GM12878 (cell line): Measurements from ENCODE around the gene KRT14. TPM values are rescaled to one million over a fixed set of nuclear protein-coding genes. Genes with fewer than 3 reads are reported as not detected.

ENCODE experiments used
- ATAC-seq: fragments of 200-7000 bp; cut with Tn5 transposase; 3 replicates; pipeline ENCODE4 v1.9.1; 2020; ENCODE audit warnings: mild to moderate bottlenecking, moderate library complexity
- BruUV-seq: library from RNA; stranded (reverse); fragments of 400-500 nt; replicated peaks from 2 replicates; lab custom pipeline; 2021; lab: Mats Ljungman, UMichigan
- CTCF ChIA-PET: fragments of 300-600 bp; sonication (Branson Sonifier 250); formaldehyde crosslinking; extraction: SDS; loops from one replicate; lab custom pipeline; 2021; ENCODE audit warnings: inconsistent platforms; lab: Yijun Ruan, JAX
- POLR2A ChIA-PET: fragments of 350-600 bp; formaldehyde crosslinking; extraction: SDS; loops from one replicate; lab custom pipeline; 2021; ENCODE audit warnings: inconsistent platforms; lab: Charles Lee
- RAD21 ChIA-PET: fragments of 300-600 bp; sonication (Branson Sonifier 250); formaldehyde crosslinking; loops from one replicate; lab custom pipeline; 2023; ENCODE audit warnings: antibody characterized with exemption; ENCODE audit not compliant: unreplicated experiment; lab: Charles Lee
- SMC1A ChIA-PET: fragments of 300-600 bp; sonication (Branson Sonifier 250); formaldehyde crosslinking; loops from one replicate; lab custom pipeline; 2023; ENCODE audit not compliant: unreplicated experiment, uncharacterized antibody; lab: Charles Lee
- DNase-seq: peaks from one replicate; pipeline ENCODE4 v3.0.0-alpha.2; 2011; ENCODE audit warnings: low read depth, low spot score
- FAIRE-seq: peaks from 3 replicates; lab custom pipeline; 2011; peaks lifted over from hg19 to GRCh38; lab: Jason Lieb, UNC
- H2AFZ ChIP-seq: 2 replicates; pipeline ENCODE4 v1.6.0; 2011; ENCODE audit warnings: low read depth, low read length, control low read depth; ENCODE audit not compliant: control insufficient read depth
- H3K27ac ChIP-seq: 2 replicates; pipeline ENCODE4 v1.5.1; 2011; ENCODE audit warnings: control low read depth; ENCODE audit not compliant: control insufficient read depth, insufficient read depth
- H3K27me3 ChIP-seq, 2 experiments: replicated peaks in 1 of 2; 2 replicates each; pipeline versions ENCODE4 v1.6.0 to v1.6.1; 2011; ENCODE audit warnings: low read length in 1 of 2; ENCODE audit not compliant: control insufficient read depth in 2 of 2, insufficient read depth in 2 of 2
- H3K36me3 ChIP-seq, 2 experiments: 2 replicates each; pipeline ENCODE4 v1.5.1; 2011; ENCODE audit warnings: low read length in 1 of 2; ENCODE audit not compliant: control insufficient read depth in 2 of 2, insufficient read depth in 2 of 2
- H3K4me1 ChIP-seq: 2 replicates; pipeline ENCODE4 v1.6.1; 2011; ENCODE audit warnings: mild to moderate bottlenecking, low read length, moderate library complexity, mixed read lengths; ENCODE audit not compliant: control insufficient read depth, insufficient read depth
- H3K4me2 ChIP-seq: 2 replicates; pipeline ENCODE4 v1.6.0; 2011; ENCODE audit warnings: control low read depth; ENCODE audit not compliant: control insufficient read depth, insufficient read depth
- H3K4me3 ChIP-seq: fragments of 200-600 bp; sonication (generic); 2 replicates; pipeline ENCODE4 v1.5.1; 2016
- H3K79me2 ChIP-seq: 2 replicates; pipeline ENCODE4 v1.6.0; 2011; ENCODE audit warnings: low read length; ENCODE audit not compliant: control insufficient read depth, insufficient read depth
- H3K9ac ChIP-seq: 2 replicates; pipeline ENCODE4 v1.8.0; 2011; ENCODE audit warnings: low read length, control low read depth, mixed read lengths; ENCODE audit not compliant: control insufficient read depth, insufficient read depth
- H3K9me3 ChIP-seq: replicated peaks from 3 replicates; pipeline ENCODE4 v1.5.1; 2011; ENCODE audit warnings: mild to moderate bottlenecking, low read length; ENCODE audit not compliant: control insufficient read depth, insufficient read depth
- H4K20me1 ChIP-seq: 2 replicates; pipeline ENCODE4 v1.6.0; 2011; ENCODE audit not compliant: control insufficient read depth, insufficient read depth
- GATAD2B ChIP-seq: fragments of 450-650 bp; conservative IDR thresholded peaks from 2 replicates; pipeline ENCODE4 v1.6.1; 2017; ENCODE audit warnings: low read depth, mild to moderate bottlenecking, moderate library complexity
- IKZF1 ChIP-seq: fragments of 450-650 bp; conservative IDR thresholded peaks from 2 replicates; pipeline ENCODE4 v1.6.1; 2017; ENCODE audit warnings: antibody characterized with exemption, mild to moderate bottlenecking
- MLLT1 ChIP-seq: fragments of 450-650 bp; IDR thresholded peaks from 2 replicates; pipeline ENCODE4 v1.6.1; 2016; ENCODE audit warnings: mild to moderate bottlenecking
- MTA2 ChIP-seq: fragments of 450-650 bp; IDR thresholded peaks from 2 replicates; pipeline ENCODE4 v1.6.1; 2016; ENCODE audit warnings: low read depth, mild to moderate bottlenecking, moderate library complexity
- NFXL1 ChIP-seq: fragments of 450-650 bp; IDR thresholded peaks from 2 replicates; pipeline ENCODE4 v1.6.1; 2017; ENCODE audit warnings: antibody characterized with exemption, mild to moderate bottlenecking, borderline replicate concordance
- NKRF ChIP-seq: fragments of 450-650 bp; conservative IDR thresholded peaks from 2 replicates; pipeline ENCODE4 v1.6.1; 2017; ENCODE audit warnings: mild to moderate bottlenecking, moderate library complexity
- POU2F2 ChIP-seq: IDR thresholded peaks from 3 replicates; pipeline ENCODE4 v1.6.1; 2011; ENCODE audit warnings: low read depth, mild to moderate bottlenecking, low read length, borderline replicate concordance
- SIN3A ChIP-seq: IDR thresholded peaks from 2 replicates; pipeline ENCODE4 v1.6.1; 2012; ENCODE audit warnings: low read depth, low read length, improper control_type of control experiment
- STAT1 ChIP-seq: fragments of 450-650 bp; conservative IDR thresholded peaks from 2 replicates; pipeline ENCODE4 v1.6.1; 2014; ENCODE audit warnings: antibody characterized with exemption, mild to moderate bottlenecking
- SUPT20H ChIP-seq: IDR thresholded peaks from 2 replicates; pipeline ENCODE4 v1.6.1; 2011; ENCODE audit warnings: low read depth, mild to moderate bottlenecking, low read length, moderate library complexity, borderline replicate concordance; ENCODE audit not compliant: control insufficient read depth
- TCF12 ChIP-seq: IDR thresholded peaks from 2 replicates; pipeline ENCODE4 v1.6.1; 2011; ENCODE audit warnings: low read depth, mild to moderate bottlenecking, low read length
- YBX1 ChIP-seq: fragments of 450-650 bp; IDR thresholded peaks from 2 replicates; pipeline ENCODE4 v1.6.1; 2016; ENCODE audit warnings: antibody characterized with exemption
- ZNF207 ChIP-seq: fragments of 450-650 bp; IDR thresholded peaks from 2 replicates; pipeline ENCODE4 v1.6.1; 2014; ENCODE audit warnings: antibody characterized with exemption, mild to moderate bottlenecking, borderline replicate concordance
- WGBS: methylation state at CpG from one replicate; pipeline ENCODE4 v1.1.6; 2016; ENCODE audit warnings: low lambda C conversion rate; ENCODE audit not compliant: insufficient replicate concordance, insufficient coverage; ENCODE audit errors: missing lambda C conversion rate; 5-methylcytosine and 5-hydroxymethylcytosine counted together
- in situ Hi-C: fragments of 300-500 bp; cut with MboI; formaldehyde crosslinking; loops from 9 replicates; pipeline ENCODE4 v1.14.3; 2018; ENCODE audit warnings: mixed read lengths
- intact Hi-C: fragments of 100-400 bp; cut with micrococcal nuclease; formaldehyde crosslinking; loops from one replicate; pipeline ENCODE4 v1.14.2; 2022; ENCODE audit not compliant: unreplicated experiment
- polyA plus RNA-seq, 11 experiments: library from polyadenylated mRNA; depleted of rRNA in 4 of 11; unstranded in 6 of 11; stranded (reverse) in 5 of 11; fragments of >200 nt; fragmentation: Nextera tagmentation in 4 of 11; fragmentation: Illumina TruSeq in 1 of 11; extraction: Ambion mirVana in 4 of 11; extraction: Trizol in 1 of 11; gene quantifications; 1 replicate in 1 of 11; 2 replicates in 10 of 11; pipeline versions ENCODE4 v1.2.1 to v1.2.3, GENCODE V29; 2011 to 2016; ENCODE audit warnings: inconsistent platforms in 2 of 11, missing spikeins in 2 of 11, low read depth in 1 of 11
- total RNA-seq, 4 experiments: library from RNA; depleted of rRNA in 3 of 4; stranded (reverse); fragments of >200 nt in 3 of 4; fragmentation: Illumina TruSeq in 1 of 4; extraction: Trizol in 1 of 4; gene quantifications; 2 replicates each; pipeline versions ENCODE4 v1.2.1 to v1.2.3, GENCODE V29; 2013 to 2021
- TF ChIP-seq, protein P1 (sequence below): fragments of 450-650 bp; IDR thresholded peaks from 2 replicates; pipeline ENCODE4 v1.6.1; 2016; ENCODE audit warnings: mild to moderate bottlenecking
- TF ChIP-seq, protein P2 (sequence below): fragments of 450-650 bp; IDR thresholded peaks from 2 replicates; pipeline ENCODE4 v1.6.1; 2018; ENCODE audit warnings: mild to moderate bottlenecking, low read depth, moderate library complexity; ENCODE audit not compliant: partially characterized antibody

Gene KRT14
- total and polyA plus RNA-seq, 10 of the 15 experiments (the other 5 are each of a cell fraction or from before 2014, with no cell fraction given) = 1.5 TPM; not detected in 9

- no peak for TF ChIP-seq MLLT1
- TF ChIP-seq MTA2 = no peak
Measured at GRCh38 chr17:41539071-41539492, 47.6 kb downstream of the KRT14 start (continued).

- CTCF ChIA-PET = interaction anchor here (1.5 kb wide), 1 partner anchor 124 kb away, joined by 3 read pairs; no protein-coding TSS in a partner anchor
- no peak for TF ChIP-seq SUPT20H
- TF ChIP-seq GATAD2B = no peak
- no peak for TF ChIP-seq SIN3A
- TF ChIP-seq, protein P1, sequence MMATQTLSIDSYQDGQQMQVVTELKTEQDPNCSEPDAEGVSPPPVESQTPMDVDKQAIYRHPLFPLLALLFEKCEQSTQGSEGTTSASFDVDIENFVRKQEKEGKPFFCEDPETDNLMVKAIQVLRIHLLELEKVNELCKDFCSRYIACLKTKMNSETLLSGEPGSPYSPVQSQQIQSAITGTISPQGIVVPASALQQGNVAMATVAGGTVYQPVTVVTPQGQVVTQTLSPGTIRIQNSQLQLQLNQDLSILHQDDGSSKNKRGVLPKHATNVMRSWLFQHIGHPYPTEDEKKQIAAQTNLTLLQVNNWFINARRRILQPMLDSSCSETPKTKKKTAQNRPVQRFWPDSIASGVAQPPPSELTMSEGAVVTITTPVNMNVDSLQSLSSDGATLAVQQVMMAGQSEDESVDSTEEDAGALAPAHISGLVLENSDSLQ = no peak
- TF ChIP-seq IKZF1 = no peak
- TF ChIP-seq POU2F2 = no peak
- no peak for TF ChIP-seq STAT1
- no peak for TF ChIP-seq NKRF
- TF ChIP-seq TCF12 = no peak
- TF ChIP-seq YBX1 = no peak
- no peak for TF ChIP-seq ZNF207
- no peak for TF ChIP-seq NFXL1
- TF ChIP-seq, protein P2, sequence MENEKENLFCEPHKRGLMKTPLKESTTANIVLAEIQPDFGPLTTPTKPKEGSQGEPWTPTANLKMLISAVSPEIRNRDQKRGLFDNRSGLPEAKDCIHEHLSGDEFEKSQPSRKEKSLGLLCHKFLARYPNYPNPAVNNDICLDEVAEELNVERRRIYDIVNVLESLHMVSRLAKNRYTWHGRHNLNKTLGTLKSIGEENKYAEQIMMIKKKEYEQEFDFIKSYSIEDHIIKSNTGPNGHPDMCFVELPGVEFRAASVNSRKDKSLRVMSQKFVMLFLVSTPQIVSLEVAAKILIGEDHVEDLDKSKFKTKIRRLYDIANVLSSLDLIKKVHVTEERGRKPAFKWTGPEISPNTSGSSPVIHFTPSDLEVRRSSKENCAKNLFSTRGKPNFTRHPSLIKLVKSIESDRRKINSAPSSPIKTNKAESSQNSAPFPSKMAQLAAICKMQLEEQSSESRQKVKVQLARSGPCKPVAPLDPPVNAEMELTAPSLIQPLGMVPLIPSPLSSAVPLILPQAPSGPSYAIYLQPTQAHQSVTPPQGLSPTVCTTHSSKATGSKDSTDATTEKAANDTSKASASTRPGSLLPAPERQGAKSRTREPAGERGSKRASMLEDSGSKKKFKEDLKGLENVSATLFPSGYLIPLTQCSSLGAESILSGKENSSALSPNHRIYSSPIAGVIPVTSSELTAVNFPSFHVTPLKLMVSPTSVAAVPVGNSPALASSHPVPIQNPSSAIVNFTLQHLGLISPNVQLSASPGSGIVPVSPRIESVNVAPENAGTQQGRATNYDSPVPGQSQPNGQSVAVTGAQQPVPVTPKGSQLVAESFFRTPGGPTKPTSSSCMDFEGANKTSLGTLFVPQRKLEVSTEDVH = no peak
Measured at GRCh38 chr17:41538565-41538991, 48.1 kb downstream of the KRT14 start.

More at GRCh38 chr17:41538565-41538991, 48.1 kb downstream of the KRT14 start:
- H2AFZ ChIP-seq = no peak overlapping the region
- H3K4me3 ChIP-seq = no peak overlapping the region
- H3K4me2 ChIP-seq = no peak overlapping the region
- H3K9me3 ChIP-seq = no peaks in the 10 kb centered on the region
- ChIA-PET SMC1A (no interaction called here), RAD21 (no interaction called here), POLR2A (no interaction called here)
- H3K36me3 ChIP-seq = no peaks in the 10 kb centered on the region
- in situ Hi-C loops (no loop called here), intact Hi-C loops (no loop called here)
- H3K27me3 ChIP-seq = peaks cover 0 to 2% of the 10 kb centered on the region in 2 experiments; a peak in 2 of 4 replicates
- no TSS peak for BruUV-seq
- no peaks in the 10 kb centered on the region for H4K20me1 ChIP-seq
- no peak for FAIRE-seq
- no peak overlapping the region for H3K27ac ChIP-seq
- no peak for ATAC-seq
- 41% methylated on average over 5 of the region's 5 CpGs for WGBS
- no peaks in the 10 kb centered on the region for H3K79me2 ChIP-seq
- DNase-seq = no peak
- H3K9ac ChIP-seq = no peak overlapping the region
- no peaks in the 10 kb centered on the region for H3K4me1 ChIP-seq
